SK-N-MC (cell line): ENCODE data around the gene LSAMP.

Experiments used
- EZH2 ChIP-seq: fragments of 200-600 bp; sonication (generic); IDR thresholded peaks from one replicate; pipeline ENCODE4 v1.6.1; 2017; ENCODE audit warnings: antibody characterized with exemption
- FOXP2 ChIP-seq: optimal IDR thresholded peaks from 2 replicates; pipeline ENCODE3; 2011; ENCODE audit warnings: mild to moderate bottlenecking, moderate library complexity; ENCODE audit not compliant: insufficient read depth; ENCODE audit errors: extremely low read length, control extremely low read depth
- POLR2AphosphoS5 ChIP-seq: IDR thresholded peaks from 2 replicates; pipeline ENCODE4 v1.6.1; 2012; ENCODE audit warnings: mild to moderate bottlenecking, low read depth, low read length, borderline replicate concordance

DNA sequence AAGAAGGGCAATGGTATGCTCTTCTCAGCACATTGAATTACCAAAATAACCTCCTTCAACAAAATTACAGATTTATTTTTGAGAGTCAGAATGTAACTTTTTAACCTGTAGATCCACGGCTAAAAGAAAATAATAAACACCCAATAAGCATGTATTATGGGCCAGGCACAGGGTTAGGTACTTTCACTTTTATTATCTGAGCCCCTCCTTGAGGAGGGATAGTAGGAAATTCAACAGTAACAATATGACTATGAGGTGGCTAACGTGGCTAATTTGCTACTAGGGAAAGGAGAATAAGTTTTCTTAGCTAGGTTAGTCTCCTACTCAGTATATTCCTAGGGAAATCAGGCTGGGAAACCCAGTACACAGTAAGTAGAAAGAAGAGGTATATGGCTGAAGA lies 515.1 kb downstream of the LSAMP start:
- no peak for TF ChIP-seq POLR2AphosphoS5
- no peak for TF ChIP-seq EZH2
- no peak for TF ChIP-seq FOXP2
